Measurements from ENCODE around the gene QRICH1. TPM values are rescaled to one million over a fixed set of nuclear protein-coding genes. Genes with fewer than 3 reads are reported as not detected.

Gene QRICH1
- total RNA-seq, 3 donors from 2014 or later, result 73.1 to 115 (median 99.3) TPM

DNA sequence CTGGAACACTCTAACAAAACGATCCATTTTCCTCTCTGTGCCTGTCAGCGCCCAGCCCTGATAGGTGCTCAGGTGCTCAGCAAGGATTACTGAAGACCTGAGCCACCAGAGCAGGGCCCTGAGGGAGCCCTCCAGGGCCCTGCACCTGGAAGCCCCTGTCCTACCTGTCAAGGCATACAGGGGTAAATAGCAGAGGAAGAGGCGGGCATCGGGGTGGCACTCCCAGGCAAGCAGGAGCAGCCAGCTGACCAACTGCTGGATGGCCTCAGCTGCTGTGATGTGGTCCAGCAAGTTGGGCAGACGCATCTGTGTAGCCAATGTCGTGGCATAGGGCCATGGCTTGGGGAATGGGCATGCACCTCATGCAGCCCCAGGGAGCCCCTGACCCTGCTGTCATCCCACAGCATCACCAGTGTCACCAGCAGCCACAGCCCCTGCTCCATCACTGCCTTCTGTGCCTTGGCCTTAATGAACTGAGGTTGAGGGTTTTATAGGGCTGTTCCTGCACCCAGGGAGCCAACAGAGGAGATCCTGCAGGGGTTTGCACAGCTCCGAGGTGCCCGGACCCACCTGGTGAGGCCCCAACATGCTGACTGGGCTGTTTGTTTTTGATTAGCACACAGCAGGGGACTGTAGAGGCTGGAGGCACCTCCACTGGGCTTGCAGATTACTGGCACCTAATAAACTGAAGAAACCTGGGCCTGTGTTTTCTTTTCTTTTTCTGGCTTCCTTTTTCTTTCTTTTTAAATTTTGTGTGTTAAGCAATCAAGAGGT, 94.6 kb downstream of the QRICH1 start:
- DNase-seq (ENCODE audit: low spot score in 2 of 2), result no peak
- H3K27ac ChIP-seq, result no peak overlapping the region
- H3K4me1 ChIP-seq, result no peaks in the 10 kb centered on the region
- no peaks in the 10 kb centered on the region for H3K9me3 ChIP-seq
- no peak overlapping the region for H3K4me3 ChIP-seq
- no peaks in the 10 kb centered on the region for H3K27me3 ChIP-seq
- intact Hi-C loops (cut with DNase I; ENCODE audit: low total_unique reads), result no loop called here
- H3K36me3 ChIP-seq, result no peaks in the 10 kb centered on the region
- TF ChIP-seq POLR2A (IDR thresholded peaks at IDR 0.05) (no peak), CTCF (IDR thresholded peaks at IDR 0.05) (no peak), POLR2AphosphoS5 (IDR thresholded peaks at IDR 0.05) (no peak)

DNA sequence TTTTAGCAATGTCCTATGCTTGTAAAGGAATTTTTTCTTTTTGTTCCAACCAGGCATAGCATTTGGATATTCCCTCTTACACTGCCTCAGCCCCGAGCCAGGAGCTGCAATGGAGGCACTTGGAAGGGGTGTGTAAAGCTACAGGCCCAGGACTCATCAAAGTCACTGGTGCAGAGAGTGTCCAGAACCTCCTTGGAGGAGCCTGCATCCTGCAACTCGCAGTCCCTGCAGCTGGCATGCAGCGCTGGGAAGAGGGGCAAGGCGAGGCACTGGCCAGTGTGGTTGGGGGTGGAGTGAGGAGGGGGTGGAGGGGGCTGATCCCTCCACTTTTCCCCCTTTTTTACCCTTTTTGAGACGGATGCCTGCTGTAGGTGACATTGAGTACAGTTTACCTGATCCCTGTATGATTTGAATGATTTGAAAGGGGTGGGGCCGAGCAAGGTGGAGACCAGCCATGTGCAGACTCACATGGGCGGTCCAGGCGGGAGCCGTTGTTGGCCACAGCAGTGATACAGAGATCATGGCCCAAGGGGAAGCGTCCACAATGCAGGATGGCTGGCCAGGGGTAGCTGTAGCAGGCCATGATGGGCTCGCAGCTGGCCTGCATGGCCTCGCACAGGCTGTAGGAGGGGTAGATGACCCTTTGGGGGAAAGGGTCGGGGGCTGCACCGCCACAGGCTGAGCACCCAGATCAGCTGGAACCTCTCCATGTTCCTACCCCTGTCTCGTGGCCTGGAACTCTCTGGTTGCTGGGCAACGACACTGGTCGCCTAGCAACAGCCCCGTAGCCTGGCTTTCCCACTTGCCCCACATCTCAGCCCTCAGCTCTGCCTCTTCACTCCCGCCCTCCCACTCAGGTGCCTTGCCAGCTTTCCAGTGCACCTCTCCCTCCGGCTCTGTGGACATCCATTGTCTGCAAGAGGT, 95.9 kb downstream of the QRICH1 start:
- DNase-seq (ENCODE audit: low spot score in 2 of 2), result no peak
- no peaks in the 10 kb centered on the region for H3K36me3 ChIP-seq

GRCh38 chr3:48997102-48997635, 96.7 kb downstream of the QRICH1 start:
- no peaks in the 10 kb centered on the region for H3K4me1 ChIP-seq
- intact Hi-C loops (cut with DNase I; ENCODE audit: low total_unique reads), result no loop called here
- H3K36me3 ChIP-seq, result no peaks in the 10 kb centered on the region

More for the DNA sequence above, 95.9 kb downstream of the QRICH1 start:
- TF ChIP-seq POLR2AphosphoS5 (IDR thresholded peaks at IDR 0.05) (no peak), POLR2A (IDR thresholded peaks at IDR 0.05) (no peak), CTCF (IDR thresholded peaks at IDR 0.05) (no peak)
- Histone ChIP-seq H3K27me3 (no peaks in the 10 kb centered on the region), H3K9me3 (no peaks in the 10 kb centered on the region), H3K4me1 (no peaks in the 10 kb centered on the region), H3K27ac (no peak overlapping the region), H3K4me3 (no peak overlapping the region)
- intact Hi-C loops (cut with DNase I; ENCODE audit: low total_unique reads), result no loop called here

GRCh38 chr3:48996640-48997039, 97.2 kb downstream of the QRICH1 start:
- TF ChIP-seq POLR2AphosphoS5 (IDR thresholded peaks at IDR 0.05) (no peak), POLR2A (IDR thresholded peaks at IDR 0.05) (no peak), CTCF (IDR thresholded peaks at IDR 0.05) (no peak)
- no peak overlapping the region for H3K27ac ChIP-seq
- H3K4me3 ChIP-seq, result no peak overlapping the region
- no peak for DNase-seq (ENCODE audit: low spot score in 2 of 2)
- no peaks in the 10 kb centered on the region for H3K9me3 ChIP-seq
- H3K4me1 ChIP-seq, result no peaks in the 10 kb centered on the region
- intact Hi-C loops (cut with DNase I; ENCODE audit: low total_unique reads), result no loop called here
- H3K27me3 ChIP-seq, result no peaks in the 10 kb centered on the region
- no peaks in the 10 kb centered on the region for H3K36me3 ChIP-seq

More at GRCh38 chr3:48997102-48997635, 96.7 kb downstream of the QRICH1 start:
- no peak for TF ChIP-seq POLR2AphosphoS5 (IDR thresholded peaks at IDR 0.05)
- no peak for TF ChIP-seq CTCF (IDR thresholded peaks at IDR 0.05)
- no peak for TF ChIP-seq POLR2A (IDR thresholded peaks at IDR 0.05)
- H3K27ac ChIP-seq, result no peak overlapping the region
- H3K27me3 ChIP-seq, result no peaks in the 10 kb centered on the region
- no peak for DNase-seq (ENCODE audit: low spot score in 2 of 2)
- no peak overlapping the region for H3K4me3 ChIP-seq
- no peaks in the 10 kb centered on the region for H3K9me3 ChIP-seq

Measured in breast epithelium (tissue), 4 donors.